Bronchial epithelial cell (primary cell): ENCODE measurements around the gene NTRK2. TPM values are rescaled to one million over a fixed set of nuclear protein-coding genes. Genes with fewer than 3 reads are reported as not detected.

Experiments used
- DNase-seq: peaks from one replicate; pipeline ENCODE4 v3.0.0-alpha.2; 2010; ENCODE audit warnings: low read depth
- FAIRE-seq: peaks from 2 replicates; lab custom pipeline; 2011; peaks lifted over from hg19 to GRCh38; lab: Jason Lieb, UNC
- H3K27me3 ChIP-seq: 2 replicates; pipeline ENCODE4 v1.5.1; 2011; ENCODE audit warnings: low read length; ENCODE audit not compliant: control insufficient read depth, insufficient read depth
- H3K36me3 ChIP-seq: 2 replicates; pipeline ENCODE4 v1.5.1; 2011; ENCODE audit warnings: low read length; ENCODE audit not compliant: control insufficient read depth, insufficient read depth
- H3K4me3 ChIP-seq: 2 replicates; pipeline ENCODE4 v1.5.1; 2011; ENCODE audit warnings: mild to moderate bottlenecking, low read depth, low read length, control low read depth
- total RNA-seq: library from RNA; depleted of rRNA; stranded (reverse); fragments of >200 nt; gene quantifications from 2 replicates; pipeline ENCODE4 v1.2.1, GENCODE V29; 2014
- TF ChIP-seq, protein P1 (sequence below): IDR thresholded peaks from 2 replicates; pipeline ENCODE4 v1.5.1; 2011; ENCODE audit warnings: mild to moderate bottlenecking, moderate library complexity, low read length, control low read depth, inconsistent platforms; ENCODE audit not compliant: insufficient read depth, severe bottlenecking

Gene NTRK2
- total RNA-seq, 1 donor from 2014 or later = not detected

DNA sequence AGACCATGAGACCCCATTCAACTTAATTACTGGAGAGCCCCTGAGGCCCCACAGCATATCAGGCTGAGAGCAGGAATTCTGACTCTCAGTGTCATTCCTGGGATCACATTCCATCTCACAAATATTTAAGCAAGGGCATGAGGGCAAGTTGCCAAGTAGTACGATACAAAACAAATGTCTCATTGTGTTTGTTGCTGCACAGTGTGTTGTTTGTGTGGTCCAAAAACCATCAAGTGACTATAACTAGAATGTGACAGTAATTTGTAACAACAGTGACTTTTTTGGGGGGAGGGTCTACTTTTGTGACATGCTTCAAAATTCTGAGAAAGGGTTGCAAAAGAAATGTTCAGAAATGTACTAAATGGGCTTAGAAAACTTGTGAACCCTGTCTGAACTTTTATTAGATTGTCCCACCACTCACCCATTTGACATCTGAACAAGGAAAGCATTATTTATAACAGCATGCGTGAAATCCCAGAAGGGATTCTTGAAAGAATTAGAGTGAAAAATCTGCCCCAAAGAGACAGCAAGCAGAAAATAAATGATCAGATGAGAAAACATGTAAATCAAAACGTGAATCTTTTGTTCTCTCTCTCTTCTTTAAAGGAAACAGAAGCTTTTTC is 347.0 kb downstream of the NTRK2 start:
- TF ChIP-seq, protein P1, sequence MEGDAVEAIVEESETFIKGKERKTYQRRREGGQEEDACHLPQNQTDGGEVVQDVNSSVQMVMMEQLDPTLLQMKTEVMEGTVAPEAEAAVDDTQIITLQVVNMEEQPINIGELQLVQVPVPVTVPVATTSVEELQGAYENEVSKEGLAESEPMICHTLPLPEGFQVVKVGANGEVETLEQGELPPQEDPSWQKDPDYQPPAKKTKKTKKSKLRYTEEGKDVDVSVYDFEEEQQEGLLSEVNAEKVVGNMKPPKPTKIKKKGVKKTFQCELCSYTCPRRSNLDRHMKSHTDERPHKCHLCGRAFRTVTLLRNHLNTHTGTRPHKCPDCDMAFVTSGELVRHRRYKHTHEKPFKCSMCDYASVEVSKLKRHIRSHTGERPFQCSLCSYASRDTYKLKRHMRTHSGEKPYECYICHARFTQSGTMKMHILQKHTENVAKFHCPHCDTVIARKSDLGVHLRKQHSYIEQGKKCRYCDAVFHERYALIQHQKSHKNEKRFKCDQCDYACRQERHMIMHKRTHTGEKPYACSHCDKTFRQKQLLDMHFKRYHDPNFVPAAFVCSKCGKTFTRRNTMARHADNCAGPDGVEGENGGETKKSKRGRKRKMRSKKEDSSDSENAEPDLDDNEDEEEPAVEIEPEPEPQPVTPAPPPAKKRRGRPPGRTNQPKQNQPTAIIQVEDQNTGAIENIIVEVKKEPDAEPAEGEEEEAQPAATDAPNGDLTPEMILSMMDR = no peak
- no peak overlapping the region for H3K4me3 ChIP-seq
- no peak for FAIRE-seq
- DNase-seq = no peak
- peaks cover 9% of the 10 kb centered on the region for H3K27me3 ChIP-seq
- H3K36me3 ChIP-seq = no peaks in the 10 kb centered on the region

- no peak overlapping the region for H3K4me3 ChIP-seq
- FAIRE-seq = no peak
- H3K27me3 ChIP-seq = peaks cover 2% of the 10 kb centered on the region
- TF ChIP-seq, protein P1 = no peak
- DNase-seq = no peak
- no peaks in the 10 kb centered on the region for H3K36me3 ChIP-seq
Measured at GRCh38 chr9:85020791-85021190, 351.3 kb downstream of the NTRK2 start.

GRCh38 chr9:85021686-85022085 is 352.2 kb downstream of the NTRK2 start:
- no peak overlapping the region for H3K4me3 ChIP-seq
- H3K27me3 ChIP-seq = peaks cover 1% of the 10 kb centered on the region
- no peaks in the 10 kb centered on the region for H3K36me3 ChIP-seq
- TF ChIP-seq, protein P1 = no peak
- DNase-seq (no peak), FAIRE-seq (no peak)

DNA sequence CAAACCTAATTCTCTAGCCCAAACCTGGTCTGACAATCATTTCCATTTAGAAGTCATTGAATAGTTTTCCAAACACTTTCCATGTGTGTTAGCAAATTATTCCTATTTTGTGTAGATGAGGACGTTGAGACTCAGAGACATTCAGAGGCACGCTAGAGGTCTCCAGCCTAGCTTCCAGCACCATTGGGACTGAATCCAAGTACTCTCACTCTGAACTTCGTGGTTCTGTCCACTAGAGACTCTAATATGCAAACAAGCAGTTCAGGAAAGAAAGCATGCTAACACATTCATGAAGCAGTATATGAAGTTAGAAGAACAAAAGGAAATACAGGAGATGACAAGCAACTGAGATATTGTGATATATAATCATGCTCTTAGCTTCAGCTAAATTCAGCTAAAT is 354.8 kb downstream of the NTRK2 start:
- no peak overlapping the region for H3K4me3 ChIP-seq
- no peak for FAIRE-seq
- H3K36me3 ChIP-seq = no peaks in the 10 kb centered on the region
- H3K27me3 ChIP-seq = no peaks in the 10 kb centered on the region
- TF ChIP-seq, protein P1 = no peak
- no peak for DNase-seq

GRCh38 chr9:85025638-85026037 is 356.1 kb downstream of the NTRK2 start:
- DNase-seq (no peak), FAIRE-seq (no peak)
- no peaks in the 10 kb centered on the region for H3K27me3 ChIP-seq
- no peaks in the 10 kb centered on the region for H3K36me3 ChIP-seq
- no peak overlapping the region for H3K4me3 ChIP-seq
- TF ChIP-seq, protein P1 = no peak

GRCh38 chr9:85027870-85028269 is 358.3 kb downstream of the NTRK2 start:
- Histone ChIP-seq H3K27me3 (no peaks in the 10 kb centered on the region), H3K36me3 (no peaks in the 10 kb centered on the region), H3K4me3 (no peak overlapping the region)
- TF ChIP-seq, protein P1 = no peak
- DNase-seq (no peak), FAIRE-seq (no peak)
